NT2/D1 (cell line): ENCODE measurements around the gene EEA1.

Experiments
- DNase-seq: peaks from one replicate; pipeline ENCODE4 v3.0.0-alpha.2; 2011; ENCODE audit warnings: low read depth, low spot score
- H3K27me3 ChIP-seq: 2 replicates; pipeline ENCODE4 v1.6.0; 2011; ENCODE audit warnings: mild to moderate bottlenecking; ENCODE audit not compliant: insufficient read length, insufficient read depth
- H3K36me3 ChIP-seq: 2 replicates; pipeline ENCODE4 v1.6.1; 2011; ENCODE audit warnings: mild to moderate bottlenecking, low read length, mixed read lengths; ENCODE audit not compliant: insufficient read depth, insufficient read length
- H3K4me1 ChIP-seq: 2 replicates; pipeline ENCODE4 v1.5.1; 2011; ENCODE audit not compliant: insufficient read depth, insufficient read length
- H3K4me3 ChIP-seq: 2 replicates; pipeline ENCODE4 v1.5.1; 2011; ENCODE audit warnings: low read depth; ENCODE audit not compliant: insufficient read length
- H3K9ac ChIP-seq: 2 replicates; pipeline ENCODE4 v1.6.0; 2011; ENCODE audit warnings: low read depth; ENCODE audit not compliant: insufficient read length
- H3K9me3 ChIP-seq: 2 replicates; pipeline ENCODE4 v1.5.1; 2011; ENCODE audit warnings: mild to moderate bottlenecking, low read length; ENCODE audit not compliant: insufficient read depth
- SUZ12 ChIP-seq: IDR thresholded peaks from 2 replicates; pipeline ENCODE4 v1.6.1; 2011; ENCODE audit not compliant: insufficient read length, insufficient read depth; ENCODE audit errors: extremely low read depth
- YY1 ChIP-seq: IDR thresholded peaks from 2 replicates; pipeline ENCODE4 v1.6.1; 2011; ENCODE audit not compliant: insufficient read length, insufficient read depth
- ZNF274 ChIP-seq: IDR thresholded peaks from 2 replicates; pipeline ENCODE4 v1.6.1; 2011; ENCODE audit warnings: mild to moderate bottlenecking, low read depth, low read length

EEA1 gene

GRCh38 chr12:92860521-92860920 lies 68.6 kb downstream of the EEA1 start:
- H3K9me3 ChIP-seq, result no peaks in the 10 kb centered on the region

DNA sequence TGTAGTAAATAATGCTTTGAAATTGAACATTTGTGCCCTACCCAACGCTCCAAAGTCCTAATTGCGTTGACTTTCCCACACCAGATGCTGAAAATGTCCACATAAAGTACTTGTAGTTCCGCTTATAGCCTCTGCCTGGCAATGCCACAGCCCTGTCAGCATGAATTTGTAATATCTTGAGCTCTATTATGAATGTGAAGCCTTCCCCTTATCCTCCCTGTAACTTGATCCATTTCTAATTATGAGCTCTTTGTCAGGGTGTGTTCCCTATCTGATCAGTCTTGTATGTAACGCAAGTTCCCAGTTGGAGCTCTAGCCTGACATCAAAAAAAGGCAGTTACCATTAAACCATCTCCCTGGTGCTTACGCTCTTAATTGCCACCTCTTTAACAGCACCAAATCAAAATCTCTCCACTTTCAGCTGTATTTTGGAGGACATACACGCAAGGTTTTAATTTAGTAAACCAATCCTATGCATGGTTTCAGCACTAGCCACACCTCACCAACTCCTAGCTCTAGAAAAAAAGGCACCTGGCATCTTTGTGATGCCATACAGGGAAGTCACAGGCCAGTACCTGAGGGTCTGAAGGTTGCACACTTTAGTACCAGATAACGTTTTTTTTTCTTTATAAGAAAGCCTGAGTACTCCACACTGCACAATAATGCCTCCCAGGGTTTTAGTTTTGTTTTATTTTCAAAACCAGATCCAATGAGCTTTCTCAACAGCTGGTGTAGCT lies 69.3 kb downstream of the EEA1 start:
- H3K36me3 ChIP-seq, result peaks cover 25% of the 10 kb centered on the region
- H3K4me3 ChIP-seq, result no peak overlapping the region
- no peaks in the 10 kb centered on the region for H3K4me1 ChIP-seq

More at GRCh38 chr12:92860521-92860920, 68.6 kb downstream of the EEA1 start:
- Histone ChIP-seq H3K27me3 (no peaks in the 10 kb centered on the region), H3K4me1 (no peaks in the 10 kb centered on the region), H3K4me3 (no peak overlapping the region), H3K9ac (no peak overlapping the region), H3K36me3 (peaks cover 25% of the 10 kb centered on the region)
- no peak for DNase-seq
- TF ChIP-seq SUZ12 (no peak), ZNF274 (no peak), YY1 (no peak)

GRCh38 chr12:92857818-92858217 lies 71.3 kb downstream of the EEA1 start:
- no peaks in the 10 kb centered on the region for H3K9me3 ChIP-seq
- no peak overlapping the region for H3K9ac ChIP-seq
- peaks cover 16% of the 10 kb centered on the region for H3K36me3 ChIP-seq
- H3K4me3 ChIP-seq, result no peak overlapping the region
- H3K27me3 ChIP-seq, result no peaks in the 10 kb centered on the region
- no peak for DNase-seq
- no peaks in the 10 kb centered on the region for H3K4me1 ChIP-seq
- TF ChIP-seq YY1 (no peak), SUZ12 (no peak), ZNF274 (no peak)

More for the DNA sequence above, 69.3 kb downstream of the EEA1 start:
- no peaks in the 10 kb centered on the region for H3K27me3 ChIP-seq
- no peak for DNase-seq
- H3K9ac ChIP-seq, result no peak overlapping the region
- TF ChIP-seq YY1 (no peak), SUZ12 (no peak), ZNF274 (no peak)
- H3K9me3 ChIP-seq, result no peaks in the 10 kb centered on the region

GRCh38 chr12:92854344-92854743 lies 74.8 kb downstream of the EEA1 start:
- DNase-seq, result no peak
- Histone ChIP-seq H3K9me3 (no peaks in the 10 kb centered on the region), H3K9ac (no peak overlapping the region), H3K4me1 (no peaks in the 10 kb centered on the region), H3K36me3 (peaks cover 35% of the 10 kb centered on the region), H3K4me3 (no peak overlapping the region), H3K27me3 (no peaks in the 10 kb centered on the region)
- TF ChIP-seq SUZ12, result no peak
- no peak for TF ChIP-seq YY1

- peaks cover 27% of the 10 kb centered on the region for H3K36me3 ChIP-seq
- no peaks in the 10 kb centered on the region for H3K4me1 ChIP-seq
- TF ChIP-seq YY1 (no peak), SUZ12 (no peak), ZNF274 (no peak)
- H3K27me3 ChIP-seq, result no peaks in the 10 kb centered on the region
- H3K4me3 ChIP-seq, result no peak overlapping the region
- H3K9me3 ChIP-seq, result no peaks in the 10 kb centered on the region
- H3K9ac ChIP-seq, result no peak overlapping the region
- DNase-seq, result no peak
These were observed 80.4 kb downstream of the EEA1 start for GRCh38 chr12:92848740-92849139.

GRCh38 chr12:92847368-92847767 lies 81.7 kb downstream of the EEA1 start:
- Histone ChIP-seq H3K4me3 (no peak overlapping the region), H3K9ac (no peak overlapping the region), H3K4me1 (no peaks in the 10 kb centered on the region), H3K9me3 (no peaks in the 10 kb centered on the region), H3K36me3 (peaks cover 21% of the 10 kb centered on the region), H3K27me3 (no peaks in the 10 kb centered on the region)
- TF ChIP-seq SUZ12 (no peak), ZNF274 (no peak), YY1 (no peak)
- no peak for DNase-seq

GRCh38 chr12:92845329-92845728 lies 83.8 kb downstream of the EEA1 start:
- H3K9me3 ChIP-seq, result no peaks in the 10 kb centered on the region
- TF ChIP-seq SUZ12 (no peak), YY1 (no peak), ZNF274 (no peak)
- no peaks in the 10 kb centered on the region for H3K27me3 ChIP-seq
- H3K36me3 ChIP-seq, result peaks cover 10% of the 10 kb centered on the region
- DNase-seq, result no peak
- H3K9ac ChIP-seq, result no peak overlapping the region
- H3K4me3 ChIP-seq, result no peak overlapping the region
- no peaks in the 10 kb centered on the region for H3K4me1 ChIP-seq

DNA sequence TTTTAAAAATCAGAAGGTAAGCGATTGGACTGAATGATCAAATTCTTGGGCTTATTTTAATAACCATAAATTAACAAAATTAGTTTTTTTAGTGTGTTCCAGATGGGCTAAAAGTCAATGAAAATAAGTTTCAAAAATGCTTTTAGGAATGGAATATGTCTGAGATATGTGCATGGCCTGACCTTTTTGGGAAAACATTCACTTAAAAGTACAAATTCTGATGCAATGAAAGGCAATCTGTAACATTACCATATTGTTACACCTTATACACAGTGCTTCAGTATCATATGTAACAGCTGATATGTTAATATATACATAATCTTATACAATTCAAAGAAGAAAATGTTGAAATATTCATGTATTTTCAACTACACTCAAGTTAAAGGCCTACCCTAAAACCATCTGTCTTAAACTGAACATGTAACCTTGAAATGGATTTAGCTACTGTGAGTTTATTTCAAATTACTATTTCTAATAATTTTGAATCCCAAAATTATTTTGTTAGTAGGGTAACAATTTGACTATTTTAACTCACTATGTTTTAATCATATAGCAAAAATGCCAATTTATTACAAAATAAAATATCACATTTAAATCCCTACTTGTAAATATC lies 84.8 kb downstream of the EEA1 start:
- peaks cover 3% of the 10 kb centered on the region for H3K36me3 ChIP-seq
- H3K4me3 ChIP-seq, result no peak overlapping the region
- TF ChIP-seq SUZ12 (no peak), YY1 (no peak), ZNF274 (no peak)
- no peaks in the 10 kb centered on the region for H3K9me3 ChIP-seq
- H3K4me1 ChIP-seq, result no peaks in the 10 kb centered on the region
- H3K9ac ChIP-seq, result no peak overlapping the region
- no peaks in the 10 kb centered on the region for H3K27me3 ChIP-seq
- no peak for DNase-seq
